ENCODE results near the gene NUDT8. TPM values are rescaled to one million over a fixed set of nuclear protein-coding genes. Genes with fewer than 3 reads are reported as not detected.
A peak's percentile ranks its signal among the peaks of the same experiment; 100 is the strongest.

NUDT8 gene
- total and polyA plus RNA-seq, 5 donors from 2014 or later = 1.2 to 3.7 (median 2.1) TPM

GRCh38 chr11:67647471-67647870 lies 17.7 kb upstream of the NUDT8 start:
- Mint-ChIP-seq H3K36me3 (no peaks in the 10 kb centered on the region), H3K4me3 (peak overlapping the region in 1 of 4 donors; percentile 67), H3K27me3 (no peaks in the 10 kb centered on the region), H3K4me1 (peaks cover 9 to 42% (median 24%) of the 10 kb centered on the region in 4 donors), H3K27ac (peak overlapping the region in 1 of 3 donors; percentile 64), H3K9me3 (no peaks in the 10 kb centered on the region)
- Histone ChIP-seq H3K4me1 (ENCODE audit: control insufficient read depth, insufficient read depth, low read length, poor library complexity, severe bottlenecking) (peaks cover 36% of the 10 kb centered on the region), H3K9me3 (ENCODE audit: control insufficient read depth in 2 of 2, low read length in 2 of 2) (no peaks in the 10 kb centered on the region), H3K36me3 (ENCODE audit: control insufficient read depth, insufficient read depth, low read length) (no peaks in the 10 kb centered on the region), H3K27ac (ENCODE audit: insufficient read depth, low read length, poor library complexity, severe bottlenecking) (no peak overlapping the region), H3K27me3 (ENCODE audit: control insufficient read depth, insufficient read depth, low read length) (no peaks in the 10 kb centered on the region), H3K4me3 (ENCODE audit: low read depth, low read length) (no peak overlapping the region)
- no peak for DNase-seq
- ATAC-seq (ENCODE audit: low read depth in 2 of 2) = no peak

GRCh38 chr11:67646535-67647336 lies 17.0 kb upstream of the NUDT8 start:
- Histone ChIP-seq H3K36me3 (ENCODE audit: control insufficient read depth, insufficient read depth, low read length) (no peaks in the 10 kb centered on the region), H3K27me3 (ENCODE audit: control insufficient read depth, insufficient read depth, low read length) (no peaks in the 10 kb centered on the region), H3K27ac (ENCODE audit: insufficient read depth, low read length, poor library complexity, severe bottlenecking) (no peak overlapping the region), H3K4me1 (ENCODE audit: control insufficient read depth, insufficient read depth, low read length, poor library complexity, severe bottlenecking) (peaks cover 36% of the 10 kb centered on the region), H3K4me3 (ENCODE audit: low read depth, low read length) (peak overlapping the region; percentile 44), H3K9me3 (ENCODE audit: control insufficient read depth in 2 of 2, low read length in 2 of 2) (no peaks in the 10 kb centered on the region)
- peak in 2 of 3 donors; percentile 32 to 84 for DNase-seq
- H3K9me3 Mint-ChIP-seq = no peaks in the 10 kb centered on the region
- no peaks in the 10 kb centered on the region for H3K36me3 Mint-ChIP-seq
- H3K4me1 Mint-ChIP-seq = peaks cover 9 to 42% (median 24%) of the 10 kb centered on the region in 4 donors
- peak; percentile 27 to 43 for ATAC-seq (ENCODE audit: low read depth in 2 of 2)
- peak overlapping the region in 3 of 4 donors; percentile 31 to 81 (median 61) for H3K4me3 Mint-ChIP-seq
- H3K27ac Mint-ChIP-seq = peak overlapping the region; percentile 78 to 90 (median 82)
- no peaks in the 10 kb centered on the region for H3K27me3 Mint-ChIP-seq

- H3K27me3 ChIP-seq (ENCODE audit: control insufficient read depth, insufficient read depth, low read length) = no peaks in the 10 kb centered on the region
- H3K27ac Mint-ChIP-seq = peak overlapping the region; percentile 78 to 90 (median 82)
- H3K36me3 Mint-ChIP-seq = no peaks in the 10 kb centered on the region
- peaks cover 36% of the 10 kb centered on the region for H3K4me1 ChIP-seq (ENCODE audit: control insufficient read depth, insufficient read depth, low read length, poor library complexity, severe bottlenecking)
- no peaks in the 10 kb centered on the region for H3K9me3 ChIP-seq (ENCODE audit: control insufficient read depth in 2 of 2, low read length in 2 of 2)
- peak overlapping the region in 3 of 4 donors; percentile 31 to 81 (median 61) for H3K4me3 Mint-ChIP-seq
- H3K4me1 Mint-ChIP-seq = peaks cover 9 to 41% (median 24%) of the 10 kb centered on the region in 4 donors
- no peaks in the 10 kb centered on the region for H3K36me3 ChIP-seq (ENCODE audit: control insufficient read depth, insufficient read depth, low read length)
- H3K27me3 Mint-ChIP-seq = no peaks in the 10 kb centered on the region
- ATAC-seq (ENCODE audit: low read depth in 2 of 2) (no peak), DNase-seq (no peak)
- no peak overlapping the region for H3K27ac ChIP-seq (ENCODE audit: insufficient read depth, low read length, poor library complexity, severe bottlenecking)
- no peaks in the 10 kb centered on the region for H3K9me3 Mint-ChIP-seq
- H3K4me3 ChIP-seq (ENCODE audit: low read depth, low read length) = peak overlapping the region; percentile 44
These were observed 16.1 kb upstream of the NUDT8 start for GRCh38 chr11:67645521-67646461.

- Histone ChIP-seq H3K27me3 (ENCODE audit: control insufficient read depth, insufficient read depth, low read length) (no peaks in the 10 kb centered on the region), H3K9me3 (ENCODE audit: control insufficient read depth in 2 of 2, low read length in 2 of 2) (no peaks in the 10 kb centered on the region), H3K36me3 (ENCODE audit: control insufficient read depth, insufficient read depth, low read length) (no peaks in the 10 kb centered on the region), H3K27ac (ENCODE audit: insufficient read depth, low read length, poor library complexity, severe bottlenecking) (no peak overlapping the region), H3K4me1 (ENCODE audit: control insufficient read depth, insufficient read depth, low read length, poor library complexity, severe bottlenecking) (peaks cover 30% of the 10 kb centered on the region), H3K4me3 (ENCODE audit: low read depth, low read length) (no peak overlapping the region)
- ATAC-seq (ENCODE audit: low read depth in 2 of 2) (no peak), DNase-seq (no peak)
- H3K4me1 Mint-ChIP-seq = peaks cover 0 to 31% (median 17%) of the 10 kb centered on the region in 4 donors
- H3K4me3 Mint-ChIP-seq = peak overlapping the region in 1 of 4 donors; percentile 60
- H3K27ac Mint-ChIP-seq = no peak overlapping the region
- no peaks in the 10 kb centered on the region for H3K36me3 Mint-ChIP-seq
- no peaks in the 10 kb centered on the region for H3K9me3 Mint-ChIP-seq
- H3K27me3 Mint-ChIP-seq = no peaks in the 10 kb centered on the region
These were observed 15.0 kb upstream of the NUDT8 start for GRCh38 chr11:67644472-67645418.

- Mint-ChIP-seq H3K36me3 (no peaks in the 10 kb centered on the region), H3K9me3 (no peaks in the 10 kb centered on the region), H3K4me1 (peaks cover 0 to 27% (median 15%) of the 10 kb centered on the region in 4 donors), H3K4me3 (peak overlapping the region in 1 of 4 donors; percentile 60), H3K27ac (no peak overlapping the region), H3K27me3 (no peaks in the 10 kb centered on the region)
- Histone ChIP-seq H3K27me3 (ENCODE audit: control insufficient read depth, insufficient read depth, low read length) (no peaks in the 10 kb centered on the region), H3K9me3 (ENCODE audit: control insufficient read depth in 2 of 2, low read length in 2 of 2) (no peaks in the 10 kb centered on the region), H3K4me3 (ENCODE audit: low read depth, low read length) (no peak overlapping the region), H3K27ac (ENCODE audit: insufficient read depth, low read length, poor library complexity, severe bottlenecking) (no peak overlapping the region), H3K4me1 (ENCODE audit: control insufficient read depth, insufficient read depth, low read length, poor library complexity, severe bottlenecking) (peaks cover 27% of the 10 kb centered on the region), H3K36me3 (ENCODE audit: control insufficient read depth, insufficient read depth, low read length) (no peaks in the 10 kb centered on the region)
- ATAC-seq (ENCODE audit: low read depth in 2 of 2) (no peak), DNase-seq (peak in 1 of 3 donors; percentile 34)
These were observed 14.3 kb upstream of the NUDT8 start for GRCh38 chr11:67644042-67644441.

- H3K9me3 ChIP-seq (ENCODE audit: control insufficient read depth in 2 of 2, low read length in 2 of 2) = no peaks in the 10 kb centered on the region
- no peaks in the 10 kb centered on the region for H3K9me3 Mint-ChIP-seq
- peaks cover 15% of the 10 kb centered on the region for H3K4me1 ChIP-seq (ENCODE audit: control insufficient read depth, insufficient read depth, low read length, poor library complexity, severe bottlenecking)
- H3K27me3 Mint-ChIP-seq = peaks cover 4% of the 10 kb centered on the region
- no peak overlapping the region for H3K4me3 ChIP-seq (ENCODE audit: low read depth, low read length)
- no peak overlapping the region for H3K27ac ChIP-seq (ENCODE audit: insufficient read depth, low read length, poor library complexity, severe bottlenecking)
- H3K36me3 Mint-ChIP-seq = no peaks in the 10 kb centered on the region
- ATAC-seq (ENCODE audit: low read depth in 2 of 2) (no peak), DNase-seq (no peak)
- H3K36me3 ChIP-seq (ENCODE audit: control insufficient read depth, insufficient read depth, low read length) = no peaks in the 10 kb centered on the region
- H3K27me3 ChIP-seq (ENCODE audit: control insufficient read depth, insufficient read depth, low read length) = no peaks in the 10 kb centered on the region
- no peak overlapping the region for H3K4me3 Mint-ChIP-seq
- H3K27ac Mint-ChIP-seq = peak overlapping the region; percentile 20 to 58 (median 34)
- H3K4me1 Mint-ChIP-seq = peaks cover 0 to 21% (median 9%) of the 10 kb centered on the region in 4 donors
These were observed 12.7 kb upstream of the NUDT8 start for GRCh38 chr11:67642173-67643120.

Measured in CD4-positive, CD25-positive, alpha-beta regulatory T cell (primary cell).